ENCODE data around the gene MYO16. TPM values are rescaled to one million over a fixed set of nuclear protein-coding genes. Genes with fewer than 3 reads are reported as not detected.

The MYO16 gene
- total and polyA plus RNA-seq, 2 experiments from 2014 or later = 0.13 to 0.23 TPM

DNA sequence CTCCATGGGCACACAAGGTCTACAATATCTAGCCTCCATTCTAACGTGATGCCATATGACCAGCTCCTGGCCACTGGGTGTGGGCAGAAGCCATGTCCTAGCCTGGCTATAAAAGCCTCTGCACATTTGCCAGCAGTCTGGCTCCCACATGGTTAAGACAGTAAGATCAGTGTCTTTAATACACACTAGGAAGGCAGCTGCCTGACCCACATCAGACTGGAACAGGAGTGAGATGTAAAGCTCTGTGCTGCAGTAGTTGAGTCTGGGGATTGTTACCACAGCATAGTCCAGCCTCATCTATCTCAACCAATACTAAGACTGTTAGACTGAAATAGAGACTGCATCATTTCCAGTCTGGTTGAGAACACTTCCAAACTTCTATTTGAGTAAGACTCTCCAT, 623.9 kb downstream of the MYO16 start:
- H3K27me3 ChIP-seq = no peaks in the 10 kb centered on the region
- no peak overlapping the region for H3K27ac ChIP-seq
- no peak for DNase-seq (ENCODE audit: low spot score)
- H3K4me2 ChIP-seq = no peak overlapping the region
- TF ChIP-seq, protein P1, sequence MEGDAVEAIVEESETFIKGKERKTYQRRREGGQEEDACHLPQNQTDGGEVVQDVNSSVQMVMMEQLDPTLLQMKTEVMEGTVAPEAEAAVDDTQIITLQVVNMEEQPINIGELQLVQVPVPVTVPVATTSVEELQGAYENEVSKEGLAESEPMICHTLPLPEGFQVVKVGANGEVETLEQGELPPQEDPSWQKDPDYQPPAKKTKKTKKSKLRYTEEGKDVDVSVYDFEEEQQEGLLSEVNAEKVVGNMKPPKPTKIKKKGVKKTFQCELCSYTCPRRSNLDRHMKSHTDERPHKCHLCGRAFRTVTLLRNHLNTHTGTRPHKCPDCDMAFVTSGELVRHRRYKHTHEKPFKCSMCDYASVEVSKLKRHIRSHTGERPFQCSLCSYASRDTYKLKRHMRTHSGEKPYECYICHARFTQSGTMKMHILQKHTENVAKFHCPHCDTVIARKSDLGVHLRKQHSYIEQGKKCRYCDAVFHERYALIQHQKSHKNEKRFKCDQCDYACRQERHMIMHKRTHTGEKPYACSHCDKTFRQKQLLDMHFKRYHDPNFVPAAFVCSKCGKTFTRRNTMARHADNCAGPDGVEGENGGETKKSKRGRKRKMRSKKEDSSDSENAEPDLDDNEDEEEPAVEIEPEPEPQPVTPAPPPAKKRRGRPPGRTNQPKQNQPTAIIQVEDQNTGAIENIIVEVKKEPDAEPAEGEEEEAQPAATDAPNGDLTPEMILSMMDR (IDR thresholded peaks at IDR 0.05; ENCODE audit: poor library complexity) = no peak
- TF ChIP-seq EZH2phosphoT487 (IDR thresholded peaks at IDR 0.05; ENCODE audit: low read depth, severe bottlenecking, unreplicated experiment) = no peak
- TF ChIP-seq EZH2 (IDR thresholded peaks at IDR 0.05; ENCODE audit: borderline replicate concordance) = no peak
- H3K79me2 ChIP-seq = no peaks in the 10 kb centered on the region
- no peaks in the 10 kb centered on the region for H3K9me3 ChIP-seq (ENCODE audit: low read depth)
- no peak overlapping the region for H3K4me3 ChIP-seq
- 86% methylated on average over 1 of the region's 1 CpG for WGBS (ENCODE audit: low lambda C conversion rate, missing lambda C conversion rate)
- no peaks in the 10 kb centered on the region for H4K20me1 ChIP-seq (ENCODE audit: insufficient read depth, poor library complexity, severe bottlenecking)
- no peak overlapping the region for H2AFZ ChIP-seq
- no peaks in the 10 kb centered on the region for H3K9me2 ChIP-seq (replicated peaks; ENCODE audit: insufficient read depth)
- peaks cover 5% of the 10 kb centered on the region for H3K4me1 ChIP-seq (ENCODE audit: insufficient read depth)
- no peaks in the 10 kb centered on the region for H3K36me3 ChIP-seq (replicated peaks; ENCODE audit: insufficient read depth, low read depth)

DNA sequence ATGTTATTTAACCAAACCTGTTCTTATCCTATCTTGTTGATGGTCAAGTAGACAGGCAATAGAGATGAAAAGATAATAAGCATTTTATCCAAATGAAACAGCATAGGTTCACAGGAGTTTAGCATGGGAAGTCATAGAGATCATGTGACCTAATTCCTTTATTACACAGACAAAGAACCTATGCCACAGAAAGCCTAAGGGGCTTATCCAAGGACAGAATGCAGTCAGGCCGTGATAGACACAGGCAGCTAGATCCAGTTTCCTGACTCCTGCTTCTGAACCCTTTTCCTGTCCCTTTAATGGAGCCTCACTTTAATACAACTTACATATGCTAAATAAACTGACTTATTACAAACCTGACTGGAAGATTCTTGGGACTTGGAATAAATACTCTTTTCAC, 624.9 kb downstream of the MYO16 start:
- Histone ChIP-seq H2AFZ (no peak overlapping the region), H3K9me2 (replicated peaks; ENCODE audit: insufficient read depth) (no peaks in the 10 kb centered on the region)

DNA sequence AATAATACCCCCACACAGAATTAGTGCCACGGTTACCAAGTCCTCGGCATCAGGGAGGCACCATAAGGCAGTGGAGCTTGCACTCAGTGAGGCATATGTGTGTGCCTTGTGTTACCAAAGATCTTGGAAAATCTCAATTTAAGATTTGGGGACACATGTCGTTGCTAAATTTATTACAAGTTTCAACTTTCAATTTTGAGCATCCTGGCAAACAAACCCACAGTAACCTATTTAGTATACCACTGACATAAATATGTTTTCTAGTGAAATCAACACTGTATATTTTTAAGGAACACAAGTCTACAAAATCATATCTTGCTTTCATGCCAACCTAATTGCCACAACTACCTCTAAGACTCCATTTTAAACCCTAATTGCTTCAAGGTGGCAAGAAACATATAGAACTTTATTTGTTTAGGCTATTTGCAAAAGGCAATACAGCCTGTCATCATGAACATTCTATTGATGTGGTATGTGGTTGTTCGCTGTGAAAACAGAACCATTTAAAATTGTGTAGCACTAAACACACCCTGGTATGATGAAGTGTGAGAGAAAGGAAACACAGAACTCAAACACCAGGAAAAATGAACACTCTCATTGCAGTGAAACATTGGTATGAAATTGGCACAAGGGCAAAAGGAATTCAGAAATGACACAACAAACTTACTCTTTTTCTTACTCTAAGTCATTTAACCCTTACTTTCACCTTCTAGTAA, 625.9 kb downstream of the MYO16 start:
- no peaks in the 10 kb centered on the region for H3K79me2 ChIP-seq
- DNase-seq (ENCODE audit: low spot score) = no peak
- H3K36me3 ChIP-seq (replicated peaks; ENCODE audit: insufficient read depth, low read depth) = no peaks in the 10 kb centered on the region
- no peaks in the 10 kb centered on the region for H4K20me1 ChIP-seq (ENCODE audit: insufficient read depth, poor library complexity, severe bottlenecking)
- H3K4me1 ChIP-seq (ENCODE audit: insufficient read depth) = peaks cover 5% of the 10 kb centered on the region
- no peak overlapping the region for H3K4me3 ChIP-seq
- no peaks in the 10 kb centered on the region for H3K27me3 ChIP-seq
- no peak overlapping the region for H3K4me2 ChIP-seq
- no peak overlapping the region for H3K27ac ChIP-seq
- H3K9me2 ChIP-seq (replicated peaks; ENCODE audit: insufficient read depth) = no peaks in the 10 kb centered on the region
- H3K9me3 ChIP-seq (ENCODE audit: low read depth) = no peaks in the 10 kb centered on the region
- TF ChIP-seq EZH2phosphoT487 (IDR thresholded peaks at IDR 0.05; ENCODE audit: low read depth, severe bottlenecking, unreplicated experiment) (no peak), EZH2 (IDR thresholded peaks at IDR 0.05; ENCODE audit: borderline replicate concordance) (no peak)
- TF ChIP-seq, protein P1 (IDR thresholded peaks at IDR 0.05; ENCODE audit: poor library complexity) = no peak
- no peak overlapping the region for H2AFZ ChIP-seq
- WGBS (ENCODE audit: low lambda C conversion rate, missing lambda C conversion rate) = 94% methylated on average over 4 of the region's 4 CpGs

More for the DNA sequence above, 624.9 kb downstream of the MYO16 start:
- TF ChIP-seq, protein P1 (IDR thresholded peaks at IDR 0.05; ENCODE audit: poor library complexity) = no peak
- no peak for TF ChIP-seq EZH2 (IDR thresholded peaks at IDR 0.05; ENCODE audit: borderline replicate concordance)
- TF ChIP-seq EZH2phosphoT487 (IDR thresholded peaks at IDR 0.05; ENCODE audit: low read depth, severe bottlenecking, unreplicated experiment) = no peak
- no peaks in the 10 kb centered on the region for H3K36me3 ChIP-seq (replicated peaks; ENCODE audit: insufficient read depth, low read depth)
- 48% methylated on average over 1 of the region's 1 CpG for WGBS (ENCODE audit: low lambda C conversion rate, missing lambda C conversion rate)
- DNase-seq (ENCODE audit: low spot score) = no peak
- H3K4me1 ChIP-seq (ENCODE audit: insufficient read depth) = peaks cover 5% of the 10 kb centered on the region
- no peak overlapping the region for H3K4me3 ChIP-seq
- H3K27me3 ChIP-seq = no peaks in the 10 kb centered on the region
- H3K4me2 ChIP-seq = no peak overlapping the region
- H3K79me2 ChIP-seq = no peaks in the 10 kb centered on the region
- H3K27ac ChIP-seq = no peak overlapping the region
- H4K20me1 ChIP-seq (ENCODE audit: insufficient read depth, poor library complexity, severe bottlenecking) = no peaks in the 10 kb centered on the region
- no peaks in the 10 kb centered on the region for H3K9me3 ChIP-seq (ENCODE audit: low read depth)

Measured in hepatocyte (in vitro differentiated cells).